HG03571 (cell line): ENCODE data around the gene UNC93A.
"Not testable (repeated sequence)": the region's sequence is repeated elsewhere in the genome, so short reads cannot be mapped to it uniquely, and the experiment has no call there.

ENCODE experiments used
- ATAC-seq: cut with Tn5 transposase; IDR thresholded peaks from one replicate; pipeline ENCODE4 v1.9.1; 2021; ENCODE audit not compliant: unreplicated experiment

Gene UNC93A

DNA sequence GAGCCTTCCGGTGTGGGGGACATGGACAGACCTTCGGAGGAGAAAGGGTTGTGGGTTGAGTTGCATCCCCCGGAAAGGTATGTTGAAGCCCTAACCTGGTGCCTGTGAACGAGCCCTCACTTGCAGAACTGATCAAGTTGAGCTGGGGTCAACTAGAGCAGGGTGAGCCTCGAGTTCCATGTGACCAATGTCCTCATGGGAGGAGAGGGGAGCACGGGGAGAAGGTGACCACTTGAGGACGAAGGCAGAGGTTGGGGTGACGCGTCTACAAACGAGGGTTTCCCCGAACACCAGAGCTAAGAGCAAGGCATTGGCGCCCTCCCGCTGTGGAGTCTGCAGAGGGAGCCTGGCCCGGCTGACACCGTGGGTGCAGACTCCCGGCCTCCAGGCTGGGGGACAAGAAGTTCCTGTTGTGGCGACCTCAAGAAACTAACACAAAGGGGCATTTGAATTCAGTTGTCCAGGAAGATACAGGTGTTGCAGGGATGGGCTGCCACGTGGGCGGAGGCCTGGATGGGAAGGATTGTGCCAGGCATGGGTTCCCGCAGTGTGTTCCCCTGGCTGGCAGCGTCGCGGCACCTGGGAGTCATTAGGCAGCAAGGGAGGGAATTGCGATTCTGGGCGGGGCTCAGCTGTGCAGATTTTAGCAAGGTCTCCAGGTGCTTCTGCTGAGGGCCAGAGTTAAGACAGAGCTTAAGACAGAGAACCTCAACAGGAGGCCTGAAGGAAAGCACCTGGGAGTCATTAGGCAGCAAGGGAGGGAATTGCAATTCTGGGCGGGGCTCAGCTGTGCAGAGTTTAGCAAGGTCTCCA lies 20.4 kb upstream of the UNC93A start:
- ATAC-seq = no peak

DNA sequence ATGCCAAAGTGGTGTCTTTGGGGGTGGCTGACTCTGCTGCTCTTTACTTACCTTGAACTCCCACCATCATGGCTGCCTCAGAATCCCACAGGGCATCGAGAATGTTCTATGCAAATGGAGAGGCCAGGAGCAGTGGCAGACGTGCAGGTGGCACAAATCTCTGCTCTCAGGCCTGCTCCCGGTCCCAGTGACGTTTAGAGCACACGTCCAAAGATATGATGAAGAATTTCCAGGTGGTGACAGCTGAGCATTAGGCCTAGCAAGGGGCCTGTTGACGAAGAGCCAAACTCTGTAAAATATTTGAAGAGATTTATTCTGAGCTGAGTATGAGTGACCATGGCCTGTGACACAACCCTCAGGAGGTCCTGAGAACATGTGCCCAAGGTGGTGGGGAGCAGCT lies 19.0 kb upstream of the UNC93A start:
- ATAC-seq = no peak

DNA sequence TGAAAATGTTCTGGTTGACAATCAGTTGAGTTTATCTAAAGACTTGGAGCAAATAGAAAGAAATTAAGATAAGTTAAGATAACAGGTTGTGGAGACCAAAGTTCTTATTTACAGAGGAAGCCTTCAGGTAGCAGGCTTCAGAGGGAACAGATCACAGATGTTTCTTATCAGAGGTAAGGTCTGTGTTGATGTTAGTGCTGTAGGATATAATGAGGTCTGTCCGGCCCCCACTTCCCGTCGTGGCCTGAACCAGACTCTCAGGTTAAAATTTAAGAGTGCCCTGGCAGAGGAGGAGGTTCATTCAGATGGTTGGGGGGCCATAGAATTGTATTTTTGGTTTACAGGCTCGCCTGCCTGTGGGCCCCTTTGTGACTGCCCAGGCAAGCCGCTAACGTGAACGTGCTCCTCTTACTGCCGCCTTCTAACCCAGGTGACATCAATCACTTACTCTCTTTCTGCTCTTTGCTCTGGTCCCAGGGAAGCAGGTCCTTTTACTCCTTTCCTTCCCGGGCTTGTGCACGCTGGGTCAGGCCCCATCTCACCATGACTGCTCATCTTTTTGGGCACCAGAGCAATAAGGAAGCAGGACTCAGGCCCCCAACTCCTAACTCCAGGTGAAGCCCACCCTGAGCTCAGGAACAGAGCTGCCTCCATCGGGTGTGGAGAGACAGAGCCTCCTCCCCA lies 18.3 kb upstream of the UNC93A start:
- ATAC-seq = no peak

DNA sequence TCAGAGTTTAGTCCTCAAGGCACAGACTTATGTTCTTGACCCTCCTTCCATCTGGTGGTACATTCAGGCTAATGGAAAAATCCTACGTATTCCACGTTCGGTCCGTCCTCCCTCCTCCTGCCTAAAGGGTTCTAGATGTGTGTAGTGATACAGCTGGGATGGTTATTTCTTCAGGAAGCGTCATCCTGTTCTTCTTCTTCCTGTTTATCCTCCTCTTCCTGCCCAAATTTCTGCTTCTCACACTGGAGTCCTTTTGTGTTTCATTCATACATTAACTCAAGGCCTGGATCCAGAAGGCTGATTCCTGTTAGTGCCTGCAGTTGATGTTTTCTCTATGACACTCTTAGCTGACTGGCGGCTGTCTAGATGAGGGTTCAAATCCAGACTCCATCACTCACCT lies 16.8 kb upstream of the UNC93A start:
- no peak for ATAC-seq

DNA sequence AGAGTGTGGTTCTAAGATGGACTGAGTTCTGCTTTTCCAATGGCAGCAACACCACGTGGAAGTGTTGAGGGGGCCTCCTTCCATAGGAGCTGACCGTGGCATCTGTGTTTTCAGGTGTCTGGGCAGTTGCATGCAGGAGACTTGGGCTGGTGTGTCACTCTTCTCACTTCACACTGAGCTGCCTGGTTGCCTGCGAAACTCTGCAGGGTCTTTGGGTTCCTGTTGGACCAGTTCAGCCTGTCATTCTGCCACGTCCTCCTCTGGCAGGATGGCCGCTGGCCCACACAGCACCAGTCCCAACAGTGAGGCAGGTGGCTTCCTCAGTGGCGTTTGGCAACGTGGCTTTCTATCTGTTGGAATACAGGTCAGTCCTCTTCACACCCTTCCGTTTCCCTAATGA lies 16.1 kb upstream of the UNC93A start:
- no peak for ATAC-seq

DNA sequence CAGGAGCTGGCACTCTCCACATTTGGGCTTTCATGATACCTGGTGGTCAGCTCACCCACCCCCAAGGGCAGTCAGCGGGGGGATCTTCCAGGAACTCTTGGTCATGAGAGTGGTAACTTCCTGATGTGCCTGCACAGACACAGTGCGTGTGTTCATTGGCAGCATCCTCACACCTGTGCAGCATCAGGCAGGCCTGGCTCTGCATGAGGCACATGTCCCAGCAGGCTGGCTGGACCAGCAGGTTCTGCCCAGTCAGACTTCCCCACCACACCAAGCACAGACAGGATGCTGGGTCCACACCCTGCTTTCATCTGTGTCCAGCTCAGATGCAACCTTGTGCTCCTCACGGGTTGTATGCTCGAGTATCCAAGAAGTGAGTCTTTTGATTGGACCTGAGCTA lies 15.7 kb upstream of the UNC93A start:
- no peak for ATAC-seq

DNA sequence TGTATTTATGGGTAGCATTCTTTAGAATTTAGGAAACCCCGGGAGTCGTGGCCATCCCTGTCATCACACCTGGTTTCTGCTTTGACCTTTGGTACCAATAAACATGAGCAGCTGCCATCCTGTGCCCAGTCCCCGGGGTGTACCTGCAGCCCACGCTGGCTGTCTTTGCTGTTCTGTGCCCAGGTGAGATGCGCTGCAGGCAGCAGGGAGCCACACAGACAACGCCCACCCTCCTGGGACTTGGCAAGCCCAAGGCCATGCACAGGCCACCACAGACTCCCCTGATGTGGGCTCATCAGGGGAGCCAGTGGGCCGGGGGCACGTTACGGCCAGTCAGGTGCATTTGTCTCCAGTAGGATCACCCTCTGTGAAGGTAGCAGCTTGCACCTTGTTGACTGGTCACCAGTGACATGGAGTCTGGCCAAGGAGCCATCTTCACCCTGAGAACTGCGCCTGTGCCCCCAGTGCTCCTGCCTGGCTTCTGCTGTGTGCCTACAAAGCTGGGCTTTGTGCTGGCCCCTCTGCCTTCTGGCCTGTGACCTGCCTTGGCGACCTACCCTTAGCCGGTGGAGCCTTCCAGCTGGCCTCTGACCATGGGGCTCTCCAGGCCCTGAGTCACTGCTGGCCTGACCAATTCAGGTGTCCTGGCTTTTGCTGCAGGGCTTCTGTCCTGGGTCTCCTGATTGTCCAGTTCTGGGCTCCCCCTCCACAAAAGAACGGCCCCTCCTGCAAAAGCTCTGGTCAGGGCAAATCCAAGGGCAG lies 14.2 kb upstream of the UNC93A start:
- no peak for ATAC-seq

DNA sequence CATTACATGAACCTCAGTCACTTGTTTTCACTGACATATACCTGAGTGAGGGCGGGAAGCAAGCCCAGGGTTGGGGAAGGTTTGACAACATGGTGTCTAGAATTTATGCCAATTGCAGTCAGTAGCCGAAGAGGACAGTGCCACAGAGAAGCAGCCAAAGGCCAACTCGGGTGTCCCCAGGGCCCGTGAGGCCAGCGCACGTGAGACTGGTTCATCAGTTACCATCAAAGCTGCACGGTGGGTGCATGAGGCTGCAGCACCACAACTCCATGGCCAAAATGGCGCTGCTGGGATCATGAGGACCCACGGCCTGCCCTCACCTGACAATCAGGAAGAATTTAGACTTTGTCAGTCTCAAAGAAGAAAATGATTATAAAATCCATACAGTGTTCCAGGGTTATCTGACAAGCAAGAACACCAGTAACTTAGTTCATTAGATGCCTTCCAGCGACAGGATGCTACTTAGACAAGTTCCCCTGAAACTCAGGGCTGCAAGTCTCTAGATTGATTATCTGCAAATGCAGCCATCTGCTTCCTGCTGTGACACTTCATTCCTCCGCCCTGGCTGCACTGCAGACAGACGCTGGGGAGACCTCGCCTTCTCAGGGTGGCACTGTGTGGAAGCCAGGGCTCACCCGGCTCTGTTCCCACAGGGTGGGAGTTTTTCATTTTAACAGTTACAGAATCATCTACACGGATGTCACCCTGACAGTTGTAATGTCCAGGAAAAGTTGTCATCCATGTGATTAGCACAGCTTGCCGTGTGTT lies 12.8 kb upstream of the UNC93A start:
- not testable (repeated sequence) for ATAC-seq

DNA sequence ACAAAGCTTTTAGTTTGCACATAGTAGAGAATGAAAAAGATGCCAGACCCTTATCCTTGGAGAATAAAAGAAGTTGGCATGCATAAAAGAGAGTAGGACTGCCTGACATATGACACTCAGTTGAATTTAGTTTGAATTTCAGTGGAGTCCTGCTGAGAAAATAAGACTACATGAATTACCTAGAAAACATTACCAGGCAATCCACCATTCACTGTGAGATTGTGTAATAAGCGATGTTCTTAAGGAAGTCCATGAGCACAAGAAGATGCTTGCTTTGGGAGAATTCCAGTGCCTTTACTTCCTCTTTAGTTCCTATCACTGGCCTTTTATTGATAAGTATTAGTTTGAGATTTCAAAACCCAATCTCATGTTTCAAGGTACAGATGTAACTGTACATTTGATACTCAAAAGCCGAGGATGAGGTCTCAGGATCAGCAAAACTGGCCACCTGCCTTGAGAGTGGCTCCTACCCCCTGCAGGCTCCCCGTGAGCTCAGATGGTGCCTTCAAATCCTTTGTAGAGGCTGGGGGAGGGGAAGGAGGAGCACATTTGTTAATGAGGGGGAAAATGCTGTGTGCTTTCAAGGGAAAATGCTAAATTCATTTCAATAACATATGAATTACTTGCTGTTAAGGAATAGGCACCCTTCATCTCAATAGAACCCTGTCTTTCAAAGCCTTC lies 11.2 kb upstream of the UNC93A start:
- ATAC-seq = no peak

DNA sequence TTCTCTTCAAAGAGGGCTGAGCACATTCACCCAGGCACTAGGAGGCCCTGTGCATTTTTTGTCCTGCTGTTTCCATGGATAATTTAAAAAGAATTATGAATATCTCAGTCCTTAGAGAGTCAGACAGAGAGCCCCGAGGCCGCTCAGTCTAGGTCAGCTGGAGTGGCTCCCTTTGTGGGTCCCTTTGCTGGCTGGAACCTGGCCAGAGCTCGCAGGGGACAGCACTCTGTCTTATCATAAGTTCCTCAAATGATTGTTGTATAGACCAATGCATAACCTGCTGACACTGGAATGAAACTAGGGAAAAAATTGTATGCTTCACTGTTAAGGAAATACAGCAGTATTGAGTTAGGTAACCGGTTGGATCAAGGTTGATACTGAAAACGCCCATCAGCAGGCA lies 10.6 kb upstream of the UNC93A start:
- not testable (repeated sequence) for ATAC-seq

DNA sequence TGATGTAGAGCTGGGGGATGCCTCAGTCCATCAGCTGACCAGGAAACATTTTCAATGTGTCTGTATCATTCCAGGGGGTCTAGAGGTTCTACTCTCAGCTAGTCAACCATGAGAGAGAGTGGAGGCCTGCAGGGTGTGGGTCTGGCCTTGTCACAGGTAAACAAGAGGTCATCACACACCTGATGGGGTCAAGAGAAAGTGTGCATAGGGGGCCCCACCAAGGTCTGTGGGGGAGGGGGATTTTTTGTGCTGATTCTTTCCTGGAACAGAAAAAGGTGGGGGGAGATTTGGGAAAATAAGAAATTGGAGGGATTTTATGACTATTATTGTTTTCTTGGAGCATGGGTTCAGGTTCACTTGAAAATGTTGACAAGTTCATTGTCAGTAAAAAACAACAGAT lies 8.9 kb upstream of the UNC93A start:
- no peak for ATAC-seq

DNA sequence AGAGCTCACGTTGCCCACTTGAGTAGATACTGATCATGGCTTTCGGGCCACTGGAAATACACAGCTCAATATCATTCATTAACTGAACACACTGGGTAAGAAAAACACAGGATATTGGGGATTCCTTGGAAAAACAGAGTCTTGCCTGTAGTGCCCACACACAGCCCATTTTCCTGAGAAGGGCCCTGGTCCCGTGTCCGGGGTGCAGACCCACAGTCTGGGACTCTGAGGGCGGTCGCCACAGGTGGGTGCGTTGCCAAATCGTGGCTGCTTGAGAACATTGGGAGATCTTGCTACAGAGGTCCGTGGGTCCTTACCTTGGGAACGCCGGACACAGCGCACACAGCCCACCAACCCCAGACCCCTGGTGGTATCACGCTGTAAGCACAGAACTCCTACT lies 6.5 kb upstream of the UNC93A start:
- not testable (repeated sequence) for ATAC-seq

DNA sequence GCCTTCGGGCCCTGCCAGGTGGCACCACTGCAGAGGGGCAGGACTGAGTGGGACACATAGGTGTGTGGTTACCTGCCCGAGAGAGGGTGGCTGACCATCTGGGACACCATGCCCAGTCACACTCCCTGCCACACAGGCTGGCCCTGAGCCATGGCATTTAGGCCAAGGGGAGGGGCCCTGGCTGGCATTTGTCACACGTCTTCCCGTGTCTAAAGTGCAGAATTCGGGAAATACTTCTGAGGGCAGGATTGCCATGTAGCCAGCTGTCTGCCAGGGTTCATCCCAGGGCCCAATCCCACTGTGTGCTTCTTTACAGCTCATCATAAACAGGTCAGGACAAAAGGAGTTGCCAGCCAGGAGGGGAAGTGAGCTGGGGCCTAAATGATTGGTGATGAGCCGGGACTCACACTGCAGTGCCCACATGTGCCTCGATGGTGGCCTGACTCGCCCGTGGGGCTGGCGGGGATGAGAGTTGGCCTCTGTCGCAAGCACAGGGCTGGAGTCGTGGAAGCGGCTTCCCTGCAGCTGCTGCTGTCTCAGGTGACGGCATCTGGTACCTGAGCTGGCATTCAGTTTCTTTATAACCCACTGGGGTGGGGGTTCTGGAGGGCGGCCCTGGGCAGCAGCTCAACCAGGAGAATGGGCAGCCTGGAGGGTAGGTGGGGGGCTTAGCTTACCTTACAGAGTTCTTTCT lies 5.9 kb upstream of the UNC93A start:
- ATAC-seq = no peak

DNA sequence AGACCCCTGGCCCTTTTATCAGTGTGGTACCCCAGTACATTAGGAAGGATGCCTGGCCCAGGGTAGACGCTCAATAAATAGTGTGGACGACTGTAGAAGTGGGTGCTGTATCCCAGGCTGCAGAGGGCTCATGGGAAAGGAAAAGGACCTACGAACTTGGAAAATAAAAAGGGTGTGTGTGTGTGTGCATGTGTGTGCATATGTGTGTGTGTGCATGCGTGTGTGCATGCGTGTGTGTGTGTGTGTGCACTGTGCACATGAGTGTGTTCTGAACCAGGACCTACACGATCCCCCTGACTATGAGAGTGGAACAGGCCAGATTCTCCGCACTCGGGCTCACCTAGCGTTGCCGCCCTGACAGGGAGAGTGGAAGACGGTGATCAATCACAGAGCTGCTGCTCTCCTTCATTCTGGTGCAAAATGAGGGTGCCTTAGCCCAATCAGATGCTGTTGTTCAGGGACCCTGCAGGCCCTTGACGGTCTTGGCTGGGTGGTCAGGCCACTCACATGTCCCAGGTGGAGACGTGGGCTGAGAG lies 3.5 kb upstream of the UNC93A start:
- ATAC-seq = no peak

DNA sequence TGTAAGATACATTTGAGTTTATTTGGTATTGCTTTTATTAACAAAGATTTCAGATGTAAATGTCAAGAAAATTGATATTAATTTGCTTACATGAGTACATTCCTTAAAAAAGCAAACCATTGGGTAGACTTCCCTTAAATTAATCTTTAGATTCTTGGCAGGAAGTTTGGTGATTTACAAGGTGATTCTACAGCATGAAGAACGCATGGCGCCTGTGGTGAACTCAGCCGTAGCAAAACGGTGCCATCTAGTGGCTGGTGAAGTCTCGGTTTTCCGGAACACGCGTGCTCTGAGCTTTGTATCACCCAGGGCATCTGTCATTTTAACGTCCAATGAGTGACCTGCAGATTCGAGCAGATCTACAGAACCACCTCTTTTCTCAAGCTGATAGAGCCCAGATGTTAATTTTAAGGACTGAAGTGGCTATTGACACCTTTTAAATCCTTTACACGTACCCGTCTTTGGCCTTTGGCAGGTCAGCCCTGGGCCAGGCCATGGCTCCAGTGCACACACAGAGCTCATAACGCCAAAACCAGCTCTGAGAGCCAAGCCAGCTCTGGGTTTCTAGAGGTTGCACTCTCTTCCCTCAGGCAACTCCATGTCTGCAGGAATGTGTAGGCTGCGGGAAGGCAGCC lies 2.4 kb upstream of the UNC93A start:
- not testable (repeated sequence) for ATAC-seq

DNA sequence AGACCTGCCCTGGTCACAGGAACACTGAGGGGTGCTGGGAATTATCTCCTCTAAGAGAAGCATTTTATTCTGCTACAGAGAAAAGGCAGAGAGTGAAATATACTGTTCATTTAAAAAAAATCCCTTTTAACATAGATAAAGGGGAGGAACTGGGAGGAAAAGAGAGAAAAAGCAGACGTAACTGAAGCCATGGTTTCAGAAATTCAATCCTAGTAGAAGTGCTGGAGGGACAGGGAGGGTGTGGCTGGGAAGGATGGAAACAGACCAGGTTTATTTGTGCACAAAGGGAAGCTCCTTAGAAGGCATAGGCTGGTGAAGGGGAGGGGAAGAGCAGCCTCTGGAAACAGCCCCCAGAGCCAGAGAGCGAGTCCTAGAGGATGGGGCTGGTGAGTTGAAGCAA lies 1.8 kb upstream of the UNC93A start:
- not testable (repeated sequence) for ATAC-seq

DNA sequence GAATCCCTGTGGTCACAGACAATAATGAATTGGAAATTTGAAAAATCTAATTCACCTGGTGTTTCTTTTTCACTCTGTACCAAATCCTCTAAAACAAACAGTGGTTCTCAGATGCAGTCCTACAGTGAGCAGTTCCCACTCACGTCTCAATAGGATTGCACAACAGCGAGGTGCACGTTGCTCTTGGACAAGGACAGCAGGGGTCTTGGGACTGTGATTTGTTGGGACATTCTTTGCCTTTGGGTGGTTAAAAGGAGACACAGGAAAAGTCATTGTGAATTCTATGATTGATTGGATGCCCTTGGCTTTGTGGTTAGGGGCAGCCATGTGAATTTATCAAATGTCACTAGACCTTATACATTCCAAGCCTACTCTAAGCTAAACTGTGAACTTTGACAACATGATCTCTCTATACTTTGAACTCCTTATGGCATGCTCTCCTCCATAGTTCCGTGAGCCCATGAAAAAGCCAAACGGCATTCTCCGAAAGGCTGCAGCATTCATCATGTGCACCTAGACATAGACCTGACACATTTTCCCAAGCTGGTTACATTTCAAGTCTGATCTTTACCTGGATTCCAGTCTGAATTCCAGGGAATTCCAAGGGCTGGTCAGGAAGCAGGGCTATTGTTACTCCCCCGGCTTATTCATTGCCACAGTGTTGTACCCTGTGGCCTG lies 647 bp downstream of the UNC93A start:
- no peak for ATAC-seq

DNA sequence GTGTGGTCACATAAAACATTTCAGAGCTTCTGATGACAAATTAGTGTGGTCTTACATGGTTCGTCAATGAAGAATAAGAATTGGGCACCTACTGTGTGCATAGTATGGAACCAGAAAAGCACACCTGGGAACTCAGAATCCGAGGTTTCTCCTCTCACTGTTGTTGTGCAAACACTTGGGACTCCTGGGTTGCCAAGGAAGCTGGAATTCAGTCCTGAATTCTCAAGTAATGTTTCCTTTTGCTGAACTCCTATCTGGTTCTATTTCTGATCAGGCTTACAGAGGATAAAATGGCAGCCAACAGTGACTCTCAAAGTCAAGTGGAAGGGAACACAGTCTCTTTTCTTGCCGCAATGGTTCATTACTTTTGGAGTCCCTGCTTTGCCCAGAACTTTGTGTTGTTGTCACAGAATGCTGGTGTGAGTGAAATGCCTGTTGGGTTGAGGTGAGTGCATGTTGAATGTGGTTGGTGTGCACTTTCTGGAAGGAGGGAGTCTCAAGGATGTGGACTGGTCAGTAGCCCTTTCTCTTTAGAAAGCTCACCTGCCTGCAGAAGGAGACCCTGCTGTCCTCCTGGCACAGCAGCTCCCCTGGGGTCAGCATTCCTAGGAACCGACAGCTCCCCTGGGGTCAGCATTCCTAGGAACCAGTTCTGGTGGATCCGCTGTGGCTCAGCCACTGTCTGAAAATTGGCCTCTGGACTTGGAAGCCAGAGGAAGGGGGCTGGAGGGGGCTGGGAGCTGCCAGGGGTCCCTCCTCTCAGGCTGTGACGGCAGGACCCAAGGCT lies 1.4 kb downstream of the UNC93A start:
- no peak for ATAC-seq
